HG02642 (cell line): Measurements from ENCODE around the gene ATF7.
"Not testable (repeated sequence)": the region's sequence is repeated elsewhere in the genome, so short reads cannot be mapped to it uniquely, and the experiment has no call there.

Experiments used
- ATAC-seq: cut with Tn5 transposase; IDR thresholded peaks from one replicate; pipeline ENCODE4 v1.9.1; 2021; ENCODE audit warnings: mild to moderate bottlenecking; ENCODE audit not compliant: unreplicated experiment, poor library complexity

Gene ATF7

GRCh38 chr12:53489242-53489864 lies 136.8 kb downstream of the ATF7 start:
- ATAC-seq: no peak

- ATAC-seq: no peak
These were observed 139.3 kb downstream of the ATF7 start for GRCh38 chr12:53486736-53487487.

GRCh38 chr12:53485955-53486735 lies 140.0 kb downstream of the ATF7 start:
- ATAC-seq: no peak

GRCh38 chr12:53484686-53485575 lies 141.3 kb downstream of the ATF7 start:
- no peak for ATAC-seq

- ATAC-seq: no peak
These were observed 142.2 kb downstream of the ATF7 start for GRCh38 chr12:53483979-53484377.

GRCh38 chr12:53483225-53483978 lies 142.8 kb downstream of the ATF7 start:
- ATAC-seq: no peak

- no peak for ATAC-seq
These were observed 143.5 kb downstream of the ATF7 start for GRCh38 chr12:53482626-53483168.

- no peak for ATAC-seq
These were observed 144.1 kb downstream of the ATF7 start for GRCh38 chr12:53481939-53482586.

- ATAC-seq: not testable (repeated sequence)
These were observed 144.7 kb downstream of the ATF7 start for GRCh38 chr12:53481458-53481857.

GRCh38 chr12:53480491-53481442 lies 145.4 kb downstream of the ATF7 start:
- no peak for ATAC-seq

GRCh38 chr12:53479331-53479730 lies 146.9 kb downstream of the ATF7 start:
- no peak for ATAC-seq

GRCh38 chr12:53478865-53479264 lies 147.3 kb downstream of the ATF7 start:
- no peak for ATAC-seq

GRCh38 chr12:53476769-53477209 lies 149.4 kb downstream of the ATF7 start:
- ATAC-seq: no peak

GRCh38 chr12:53474819-53475218 lies 151.4 kb downstream of the ATF7 start:
- ATAC-seq: no peak

GRCh38 chr12:53474077-53474476 lies 152.1 kb downstream of the ATF7 start:
- no peak for ATAC-seq

- no peak for ATAC-seq
These were observed 154.1 kb downstream of the ATF7 start for GRCh38 chr12:53472056-53472582.

GRCh38 chr12:53468282-53468681 lies 157.9 kb downstream of the ATF7 start:
- ATAC-seq: no peak
